Epithelial cell of proximal tubule (primary cell): ENCODE data around the gene GLCCI1. TPM values are rescaled to one million over a fixed set of nuclear protein-coding genes. Genes with fewer than 3 reads are reported as not detected.

Source experiments
- DNase-seq: peaks from one replicate; pipeline ENCODE4 v3.0.0-alpha.2; 2011; ENCODE audit warnings: low read depth
- H3K4me3 ChIP-seq: 2 replicates; pipeline ENCODE4 v1.5.1; 2011; ENCODE audit warnings: low read depth, mild to moderate bottlenecking, low read length
- total RNA-seq: library from RNA; depleted of rRNA; stranded (reverse); fragments of >200 nt; gene quantifications from 2 replicates; pipeline ENCODE4 v1.2.3, GENCODE V29; 2015
- TF ChIP-seq, protein P1 (sequence below): conservative IDR thresholded peaks from 2 replicates; pipeline ENCODE4 v1.5.1; 2012; ENCODE audit warnings: low read depth, mild to moderate bottlenecking, low read length

Gene GLCCI1
- total RNA-seq, 1 donor from 2014 or later: 1.9 TPM

DNA sequence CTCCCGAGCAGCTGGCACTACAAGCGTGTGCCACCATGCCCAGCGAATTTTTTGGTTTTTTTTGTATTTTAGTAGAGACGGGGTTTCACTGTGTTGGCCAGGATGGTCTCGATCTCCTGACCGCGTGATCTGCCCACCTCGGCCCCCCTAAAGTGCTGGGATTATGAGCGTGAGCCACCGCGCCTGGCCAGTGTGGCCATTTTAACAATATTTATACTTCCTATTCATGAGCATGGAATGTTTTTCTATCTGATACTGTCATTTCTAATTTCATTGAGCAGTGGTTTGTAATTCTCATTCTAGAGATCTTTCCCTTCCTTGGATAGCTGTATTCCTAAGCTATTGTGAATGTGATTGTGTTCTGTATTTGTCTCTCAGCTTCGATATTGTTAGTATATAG, 96.2 kb downstream of the GLCCI1 start:
- TF ChIP-seq, protein P1, sequence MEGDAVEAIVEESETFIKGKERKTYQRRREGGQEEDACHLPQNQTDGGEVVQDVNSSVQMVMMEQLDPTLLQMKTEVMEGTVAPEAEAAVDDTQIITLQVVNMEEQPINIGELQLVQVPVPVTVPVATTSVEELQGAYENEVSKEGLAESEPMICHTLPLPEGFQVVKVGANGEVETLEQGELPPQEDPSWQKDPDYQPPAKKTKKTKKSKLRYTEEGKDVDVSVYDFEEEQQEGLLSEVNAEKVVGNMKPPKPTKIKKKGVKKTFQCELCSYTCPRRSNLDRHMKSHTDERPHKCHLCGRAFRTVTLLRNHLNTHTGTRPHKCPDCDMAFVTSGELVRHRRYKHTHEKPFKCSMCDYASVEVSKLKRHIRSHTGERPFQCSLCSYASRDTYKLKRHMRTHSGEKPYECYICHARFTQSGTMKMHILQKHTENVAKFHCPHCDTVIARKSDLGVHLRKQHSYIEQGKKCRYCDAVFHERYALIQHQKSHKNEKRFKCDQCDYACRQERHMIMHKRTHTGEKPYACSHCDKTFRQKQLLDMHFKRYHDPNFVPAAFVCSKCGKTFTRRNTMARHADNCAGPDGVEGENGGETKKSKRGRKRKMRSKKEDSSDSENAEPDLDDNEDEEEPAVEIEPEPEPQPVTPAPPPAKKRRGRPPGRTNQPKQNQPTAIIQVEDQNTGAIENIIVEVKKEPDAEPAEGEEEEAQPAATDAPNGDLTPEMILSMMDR: no peak
- H3K4me3 ChIP-seq: no peak overlapping the region
- no peak for DNase-seq

- H3K4me3 ChIP-seq: no peak overlapping the region
- no peak for DNase-seq
- TF ChIP-seq, protein P1: no peak
Measured at GRCh38 chr7:8065356-8065813, 96.8 kb downstream of the GLCCI1 start.

DNA sequence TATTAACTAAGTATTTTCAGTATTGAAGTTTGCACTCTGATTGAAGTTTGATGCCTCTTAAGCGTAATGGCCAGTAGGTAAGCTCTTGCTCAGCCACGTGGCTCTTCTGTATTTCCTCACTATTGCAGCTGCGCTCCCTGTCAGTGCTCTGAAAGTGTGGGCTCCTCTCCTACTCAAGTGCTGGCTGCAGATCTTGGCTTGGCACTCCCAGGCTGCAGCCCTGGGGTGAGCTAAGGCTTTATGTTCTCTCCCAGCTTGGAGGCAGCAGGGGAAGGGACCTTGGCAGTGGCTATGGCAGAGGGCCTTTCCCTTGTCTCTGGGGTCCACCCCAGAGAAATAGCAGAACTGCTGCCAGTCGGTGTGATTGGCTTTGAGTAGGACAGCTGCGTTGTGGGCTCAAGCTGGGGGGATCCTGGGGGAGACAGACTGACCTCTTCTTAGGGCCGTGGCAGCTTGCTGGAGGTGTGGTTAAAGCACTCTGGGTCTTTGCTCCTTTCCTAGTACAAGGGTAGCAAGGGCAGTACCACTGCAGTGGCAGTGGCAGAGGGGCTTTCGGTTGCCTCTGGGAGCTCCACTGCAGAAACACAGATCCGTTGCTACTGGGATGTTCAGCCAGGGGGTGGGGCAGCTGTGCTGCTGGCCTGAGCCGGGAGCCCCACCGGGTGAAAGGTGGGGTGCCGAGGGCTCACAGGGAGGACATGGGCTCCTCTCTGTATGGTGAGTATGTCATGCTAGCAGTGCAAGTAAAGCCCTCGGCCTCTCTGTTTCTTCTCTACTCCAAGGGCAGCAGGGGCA, 100.5 kb downstream of the GLCCI1 start:
- no peak for DNase-seq
- no peak overlapping the region for H3K4me3 ChIP-seq
- TF ChIP-seq, protein P1: no peak

GRCh38 chr7:8070451-8071180, 102.0 kb downstream of the GLCCI1 start:
- no peak overlapping the region for H3K4me3 ChIP-seq
- no peak for DNase-seq
- TF ChIP-seq, protein P1: no peak

DNA sequence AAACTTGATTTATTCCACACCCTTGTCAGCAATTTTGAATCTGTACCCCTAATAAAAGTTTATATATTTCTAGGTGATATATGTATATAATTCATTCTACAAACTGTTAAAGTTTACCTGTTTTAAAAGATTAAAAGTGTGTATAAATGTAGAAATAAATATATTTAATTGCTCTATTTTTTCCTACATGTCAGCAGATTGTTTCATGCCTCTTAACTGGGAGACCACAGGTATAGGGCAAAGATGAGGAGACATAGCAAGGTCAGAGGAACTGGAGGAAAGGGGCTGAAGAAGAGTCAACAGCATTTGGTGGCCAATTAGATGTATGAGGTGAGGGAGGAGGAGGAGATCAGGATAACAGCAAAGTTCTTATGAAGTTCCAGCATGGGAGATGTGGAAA, 109.8 kb downstream of the GLCCI1 start:
- DNase-seq: no peak
- no peak overlapping the region for H3K4me3 ChIP-seq

GRCh38 chr7:8082762-8083161, 114.2 kb downstream of the GLCCI1 start:
- TF ChIP-seq, protein P1: no peak
- no peak for DNase-seq
- no peak overlapping the region for H3K4me3 ChIP-seq

More for the DNA sequence above, 109.8 kb downstream of the GLCCI1 start:
- TF ChIP-seq, protein P1: no peak
